Left lung (tissue), 10 donors: ENCODE measurements around the gene ECHDC3. TPM values are rescaled to one million over a fixed set of nuclear protein-coding genes. Genes with fewer than 3 reads are reported as not detected.

Experiments used
- ATAC-seq: fragments of 200-7000 bp; cut with Tn5 transposase; one replicate; pipeline ENCODE4 v1.9.1; 2020; ENCODE audit warnings: moderate library complexity
- DNase-seq, 4 donors: peaks; one replicate each; pipeline ENCODE4 v3.0.0-alpha.2; 2013 to 2020
- H3K27ac ChIP-seq, 2 donors: fragments of 200-600 bp; sonication (generic) in 1 of 2; one replicate each; pipeline versions ENCODE4 v1.5.0 to v1.8.0; 2020 to 2021
- H3K27me3 ChIP-seq, 2 donors: fragments of 200-600 bp; sonication (generic) in 1 of 2; one replicate each; pipeline versions ENCODE4 v1.5.0 to v1.8.0; 2020 to 2021
- H3K36me3 ChIP-seq, 2 donors: fragments of 200-600 bp; sonication (generic) in 1 of 2; one replicate each; pipeline versions ENCODE4 v1.5.0 to v1.8.0; 2020 to 2021
- H3K4me1 ChIP-seq, 2 donors: fragments of 200-600 bp; one replicate each; pipeline ENCODE4 v1.8.0; 2021
- H3K4me3 ChIP-seq, 2 donors: fragments of 200-600 bp; sonication (generic) in 1 of 2; one replicate each; pipeline versions ENCODE4 v1.5.0 to v1.8.0; 2020 to 2021; ENCODE audit warnings: mild to moderate bottlenecking in 1 of 2
- H3K9me3 ChIP-seq, 2 donors: fragments of 200-600 bp; sonication (generic) in 1 of 2; one replicate each; pipeline versions ENCODE4 v1.5.0 to v1.8.0; 2020 to 2021
- intact Hi-C, 2 donors: fragments of 100-400 bp; cut with DNase I; formaldehyde crosslinking; loops; one replicate each; pipeline versions ENCODE4 v1.11.2 to v1.14.2; 2022
- polyA plus RNA-seq, 6 donors: library from polyadenylated mRNA; unstranded; fragments of 120-200 nt; gene quantifications; one replicate each; pipeline ENCODE4 v1.2.1, GENCODE V29; 2013; ENCODE audit not compliant: insufficient read length in 6 of 6
- total RNA-seq, 2 donors: library from RNA; stranded (reverse); fragmentation: NEBNext Ultra II Directional; extraction: Animal tissue kit (Norgen Biotek cat#: 25700); gene quantifications; one replicate each; pipeline ENCODE4 v1.2.1, GENCODE V29; 2021
- TF ChIP-seq, protein P1 (sequence below), 2 donors: fragments of 200-600 bp; sonication (generic) in 1 of 2; IDR thresholded peaks; one replicate each; pipeline versions ENCODE4 v1.5.0 to v1.8.0; 2021; ENCODE audit warnings: antibody characterized with exemption in 2 of 2
- donor health status: DM: no; HTN: yes; CAD: no.
- donor health status: DM: no; HTN: no; CAD: no.

Gene ECHDC3
- total and polyA plus RNA-seq, 8 donors = 12.4 to 32.6 (median 14.7) TPM

DNA sequence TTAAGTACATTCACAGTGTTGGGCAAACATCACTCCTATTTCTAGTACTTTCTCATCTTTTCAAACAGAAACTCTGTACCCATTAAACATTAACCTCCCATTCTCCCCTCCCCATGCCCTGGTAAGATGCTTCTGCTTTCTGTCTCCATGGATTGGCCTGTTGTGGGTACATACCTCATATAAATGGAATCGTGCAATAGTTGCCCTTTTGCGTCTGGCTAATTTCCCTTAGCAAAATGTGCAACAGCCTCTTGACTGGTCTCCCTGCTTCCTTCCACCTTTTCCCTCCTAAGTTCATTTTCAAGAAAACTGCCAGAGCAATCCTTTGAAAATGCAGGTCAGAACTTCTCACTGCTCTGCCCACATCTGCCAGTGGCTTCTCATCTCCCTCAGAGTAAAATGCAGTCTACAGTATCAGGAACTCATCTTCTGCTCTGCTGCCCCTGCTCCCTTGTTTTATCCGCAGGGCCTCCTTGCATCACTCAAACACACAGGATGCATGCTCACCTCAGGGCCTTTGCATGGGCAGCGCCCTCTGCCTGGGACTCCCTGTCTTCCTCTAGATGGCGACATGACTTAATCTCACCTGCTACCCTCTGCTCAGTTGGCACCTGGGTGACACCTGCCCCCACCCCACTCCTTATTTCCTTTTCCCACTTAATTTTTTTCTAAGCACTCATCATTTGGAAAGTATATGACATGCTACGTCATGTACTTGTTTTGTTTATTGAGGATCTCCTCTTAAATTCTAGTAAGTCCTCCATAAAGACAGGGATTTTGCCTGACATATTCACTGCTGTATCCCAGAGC, 44.3 kb upstream of the ECHDC3 start:
- H3K4me3 ChIP-seq = no peak overlapping the region
- H3K36me3 ChIP-seq = no peaks in the 10 kb centered on the region
- H3K9me3 ChIP-seq = no peaks in the 10 kb centered on the region
- TF ChIP-seq, protein P1, sequence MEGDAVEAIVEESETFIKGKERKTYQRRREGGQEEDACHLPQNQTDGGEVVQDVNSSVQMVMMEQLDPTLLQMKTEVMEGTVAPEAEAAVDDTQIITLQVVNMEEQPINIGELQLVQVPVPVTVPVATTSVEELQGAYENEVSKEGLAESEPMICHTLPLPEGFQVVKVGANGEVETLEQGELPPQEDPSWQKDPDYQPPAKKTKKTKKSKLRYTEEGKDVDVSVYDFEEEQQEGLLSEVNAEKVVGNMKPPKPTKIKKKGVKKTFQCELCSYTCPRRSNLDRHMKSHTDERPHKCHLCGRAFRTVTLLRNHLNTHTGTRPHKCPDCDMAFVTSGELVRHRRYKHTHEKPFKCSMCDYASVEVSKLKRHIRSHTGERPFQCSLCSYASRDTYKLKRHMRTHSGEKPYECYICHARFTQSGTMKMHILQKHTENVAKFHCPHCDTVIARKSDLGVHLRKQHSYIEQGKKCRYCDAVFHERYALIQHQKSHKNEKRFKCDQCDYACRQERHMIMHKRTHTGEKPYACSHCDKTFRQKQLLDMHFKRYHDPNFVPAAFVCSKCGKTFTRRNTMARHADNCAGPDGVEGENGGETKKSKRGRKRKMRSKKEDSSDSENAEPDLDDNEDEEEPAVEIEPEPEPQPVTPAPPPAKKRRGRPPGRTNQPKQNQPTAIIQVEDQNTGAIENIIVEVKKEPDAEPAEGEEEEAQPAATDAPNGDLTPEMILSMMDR (IDR thresholded peaks at IDR 0.05) = no peak
- DNase-seq (no peak), ATAC-seq (peak; percentile 40)
- no peaks in the 10 kb centered on the region for H3K27me3 ChIP-seq
- intact Hi-C loops = no loop called here
- H3K27ac ChIP-seq = no peak overlapping the region
- H3K4me1 ChIP-seq = peaks cover 0 to 19% of the 10 kb centered on the region in 2 donors

- H3K4me1 ChIP-seq = peaks cover 0 to 19% of the 10 kb centered on the region in 2 donors
- H3K36me3 ChIP-seq = no peaks in the 10 kb centered on the region
- TF ChIP-seq, protein P1 (IDR thresholded peaks at IDR 0.05) = no peak
- H3K27ac ChIP-seq = no peak overlapping the region
- intact Hi-C loops = no loop called here
- no peak for DNase-seq
- H3K9me3 ChIP-seq = no peaks in the 10 kb centered on the region
- no peaks in the 10 kb centered on the region for H3K27me3 ChIP-seq
- H3K4me3 ChIP-seq = no peak overlapping the region
- peak; percentile 27 for ATAC-seq
These were observed 43.3 kb upstream of the ECHDC3 start for GRCh38 chr10:11698691-11699549.

DNA sequence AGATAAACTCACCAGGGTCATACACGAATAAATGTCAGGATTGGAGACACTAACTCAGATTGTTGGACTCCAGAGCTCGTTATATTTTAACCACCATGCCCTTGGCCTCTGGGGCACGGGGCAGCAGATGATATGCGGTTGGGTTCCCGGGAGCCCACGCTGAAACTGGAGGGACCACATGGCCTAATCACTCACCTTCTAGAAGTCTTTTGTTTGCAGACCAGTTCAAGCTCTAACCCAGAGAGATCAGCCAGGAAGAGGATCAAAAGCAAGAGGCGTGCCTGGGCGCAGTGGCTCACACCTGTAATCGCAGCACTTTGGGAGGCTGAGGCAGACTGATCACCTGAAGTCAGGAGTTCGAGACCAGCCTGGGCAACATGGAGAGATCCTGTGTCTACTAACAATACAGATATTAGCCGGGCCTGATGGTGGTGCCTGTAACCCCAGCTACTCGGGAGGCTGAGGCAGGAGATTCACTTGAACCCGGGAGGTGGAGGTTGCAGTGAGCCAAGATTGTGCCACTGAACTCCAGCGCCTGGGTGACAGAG, 42.6 kb upstream of the ECHDC3 start:
- Histone ChIP-seq H3K27me3 (no peaks in the 10 kb centered on the region), H3K4me3 (no peak overlapping the region), H3K36me3 (no peaks in the 10 kb centered on the region), H3K4me1 (peaks cover 0 to 19% of the 10 kb centered on the region in 2 donors), H3K9me3 (no peaks in the 10 kb centered on the region), H3K27ac (no peak overlapping the region)
- ATAC-seq (no peak), DNase-seq (no peak)
- TF ChIP-seq, protein P1 (IDR thresholded peaks at IDR 0.05) = no peak
- intact Hi-C loops = no loop called here

DNA sequence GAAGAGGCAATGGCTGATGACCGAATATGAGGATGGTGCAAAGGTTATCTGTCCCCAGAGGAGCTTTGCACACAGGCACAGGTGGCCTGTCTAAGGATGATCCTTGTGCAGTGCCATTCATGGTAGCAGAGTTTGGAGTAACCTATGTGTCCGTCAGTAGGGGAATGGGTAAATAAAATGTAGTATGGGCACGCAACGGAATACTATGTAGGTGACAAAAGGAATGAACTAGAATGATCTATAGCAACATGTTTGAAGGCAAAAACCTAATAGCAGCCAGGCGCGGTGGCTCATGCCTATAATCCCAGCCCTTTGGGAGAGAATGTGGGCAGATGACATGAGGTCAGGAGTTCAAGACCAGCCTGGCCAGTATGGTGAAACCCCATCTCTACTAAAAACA, 41.6 kb upstream of the ECHDC3 start:
- H3K27ac ChIP-seq = no peak overlapping the region

More for the DNA sequence above, 41.6 kb upstream of the ECHDC3 start:
- no peaks in the 10 kb centered on the region for H3K9me3 ChIP-seq
- intact Hi-C loops = no loop called here
- no peaks in the 10 kb centered on the region for H3K27me3 ChIP-seq
- no peak for ATAC-seq
- H3K4me1 ChIP-seq = peaks cover 0 to 19% of the 10 kb centered on the region in 2 donors
- no peak for DNase-seq
- no peak overlapping the region for H3K4me3 ChIP-seq
- H3K36me3 ChIP-seq = no peaks in the 10 kb centered on the region
- TF ChIP-seq, protein P1 (IDR thresholded peaks at IDR 0.05) = no peak
